Immature natural killer cell (primary cell): ENCODE data around the gene MUC4. TPM values are rescaled to one million over a fixed set of nuclear protein-coding genes. Genes with fewer than 3 reads are reported as not detected.
A peak's percentile ranks its signal among the peaks of the same experiment; 100 is the strongest.

ENCODE experiments used
- DNase-seq, 3 donors: peaks; one replicate each; pipeline ENCODE4 v3.0.0; 2022; ENCODE audit warnings: mixed read lengths in 1 of 3
- H3K27ac Mint-ChIP-seq, 6 donors: one replicate each; pipeline ENCODE4 v1.8.0; 2020; ENCODE audit warnings: mixed read lengths in 6 of 6, mild to moderate bottlenecking in 5 of 6, inconsistent platforms in 4 of 6, moderate library complexity in 3 of 6
- H3K27me3 Mint-ChIP-seq, 3 donors: one replicate each; pipeline ENCODE4 v1.8.0; 2020 to 2021; ENCODE audit warnings: low read depth in 3 of 3, mild to moderate bottlenecking in 3 of 3, mixed read lengths in 3 of 3, moderate library complexity in 3 of 3, inconsistent platforms in 1 of 3
- H3K36me3 Mint-ChIP-seq, 3 donors: one replicate each; pipeline ENCODE4 v1.8.0; 2020; ENCODE audit warnings: mixed read lengths in 3 of 3, inconsistent platforms in 2 of 3, mild to moderate bottlenecking in 2 of 3
- H3K4me1 Mint-ChIP-seq, 2 donors: one replicate each; pipeline ENCODE4 v1.8.0; 2020; ENCODE audit warnings: inconsistent platforms in 2 of 2, mild to moderate bottlenecking in 2 of 2, mixed read lengths in 2 of 2, moderate library complexity in 1 of 2
- H3K4me3 Mint-ChIP-seq, 5 donors: one replicate each; pipeline ENCODE4 v1.8.0; 2020; ENCODE audit warnings: mild to moderate bottlenecking in 5 of 5, mixed read lengths in 5 of 5, inconsistent platforms in 3 of 5, moderate library complexity in 3 of 5
- H3K9me3 Mint-ChIP-seq, 6 donors: one replicate each; pipeline ENCODE4 v1.8.0; 2020; ENCODE audit warnings: mild to moderate bottlenecking in 6 of 6, mixed read lengths in 6 of 6, inconsistent platforms in 4 of 6, moderate library complexity in 3 of 6
- polyA plus RNA-seq, 3 donors: library from polyadenylated mRNA; unstranded; fragments of 300-500 nt; fragmentation: Illumina TruSeq; gene quantifications; one replicate each; pipeline ENCODE4 v1.2.3, GENCODE V29; 2021

The MUC4 gene
- polyA plus RNA-seq, 3 donors from 2014 or later = 0.06 TPM; not detected in 2

DNA sequence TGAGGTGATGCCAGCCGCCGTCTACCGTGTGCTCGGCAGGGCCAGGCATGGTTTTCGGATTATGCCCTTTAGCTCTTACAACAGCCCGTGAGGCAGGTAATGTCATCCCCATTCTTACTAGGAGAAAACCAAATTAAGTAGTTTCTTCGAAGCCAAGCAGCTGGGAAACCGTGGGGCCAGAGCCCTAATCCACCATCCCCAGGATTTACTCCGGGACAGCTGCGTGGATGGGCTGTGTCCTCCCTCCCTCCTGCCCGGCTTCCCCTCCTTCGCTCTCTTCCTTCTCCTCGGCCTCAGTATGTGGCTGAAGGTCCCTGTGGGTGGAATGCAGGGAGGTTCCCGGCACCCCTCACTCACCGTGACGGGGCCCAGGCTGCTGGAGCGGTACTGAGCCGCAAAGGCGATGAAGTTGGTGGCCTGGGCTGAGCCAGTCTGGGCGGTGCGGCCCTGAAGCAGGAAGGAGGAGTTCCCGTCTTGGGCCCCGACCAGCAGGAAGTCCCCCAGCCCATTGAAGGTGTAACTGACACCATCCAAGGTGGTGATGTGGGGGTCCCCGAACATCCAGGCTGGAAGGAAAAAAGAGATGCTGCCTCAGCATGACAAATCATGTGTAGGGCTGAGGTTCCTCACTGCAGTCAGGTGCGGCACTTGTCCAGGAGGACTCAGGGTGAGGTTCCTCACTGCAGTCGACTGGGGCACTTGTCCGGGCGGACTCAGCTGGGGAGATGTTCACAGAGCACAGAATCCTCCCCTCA is 48.5 kb downstream of the MUC4 start:
- no peak overlapping the region for H3K27ac Mint-ChIP-seq
- H3K4me3 Mint-ChIP-seq = peak overlapping the region in 1 of 5 donors; percentile 13
- peaks cover 9 to 18% (median 10%) of the 10 kb centered on the region in 3 donors for H3K27me3 Mint-ChIP-seq
- H3K36me3 Mint-ChIP-seq = no peaks in the 10 kb centered on the region
- H3K4me1 Mint-ChIP-seq = peaks cover 0 to 27% of the 10 kb centered on the region in 2 donors
- no peaks in the 10 kb centered on the region for H3K9me3 Mint-ChIP-seq
- no peak for DNase-seq

DNA sequence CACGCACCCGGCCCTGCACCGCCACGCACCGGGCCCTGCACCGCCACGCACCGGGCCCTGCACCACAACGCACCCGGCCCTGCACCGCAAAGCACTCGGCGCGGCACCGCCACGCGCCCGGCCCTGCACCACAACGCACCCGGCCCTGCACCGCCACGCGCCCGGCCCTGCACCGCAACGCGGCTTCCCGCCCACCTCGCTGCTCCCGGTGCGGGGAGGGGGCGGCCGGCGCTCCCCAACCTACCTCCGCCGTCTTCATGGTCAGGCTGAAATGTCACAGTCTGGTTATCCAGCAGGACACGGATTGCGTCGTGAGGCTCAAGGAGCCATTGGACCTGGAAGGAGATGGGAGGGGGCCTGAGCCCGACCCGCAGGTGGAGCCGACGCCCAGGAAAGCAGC is 49.1 kb downstream of the MUC4 start:
- Mint-ChIP-seq H3K4me1 (peaks cover 5 to 31% of the 10 kb centered on the region in 2 donors), H3K9me3 (no peaks in the 10 kb centered on the region), H3K36me3 (no peaks in the 10 kb centered on the region), H3K27ac (no peak overlapping the region), H3K4me3 (no peak overlapping the region), H3K27me3 (peaks cover 5 to 24% (median 9%) of the 10 kb centered on the region in 3 donors)
- DNase-seq = no peak

GRCh38 chr3:195762249-195762585 is 49.5 kb downstream of the MUC4 start:
- H3K4me3 Mint-ChIP-seq = peak overlapping the region in 1 of 5 donors; percentile 49
- H3K36me3 Mint-ChIP-seq = no peaks in the 10 kb centered on the region
- peaks cover 5 to 24% (median 10%) of the 10 kb centered on the region in 3 donors for H3K27me3 Mint-ChIP-seq
- H3K4me1 Mint-ChIP-seq = peaks cover 9 to 35% of the 10 kb centered on the region in 2 donors
- no peaks in the 10 kb centered on the region for H3K9me3 Mint-ChIP-seq
- H3K27ac Mint-ChIP-seq = no peak overlapping the region
- DNase-seq = no peak

DNA sequence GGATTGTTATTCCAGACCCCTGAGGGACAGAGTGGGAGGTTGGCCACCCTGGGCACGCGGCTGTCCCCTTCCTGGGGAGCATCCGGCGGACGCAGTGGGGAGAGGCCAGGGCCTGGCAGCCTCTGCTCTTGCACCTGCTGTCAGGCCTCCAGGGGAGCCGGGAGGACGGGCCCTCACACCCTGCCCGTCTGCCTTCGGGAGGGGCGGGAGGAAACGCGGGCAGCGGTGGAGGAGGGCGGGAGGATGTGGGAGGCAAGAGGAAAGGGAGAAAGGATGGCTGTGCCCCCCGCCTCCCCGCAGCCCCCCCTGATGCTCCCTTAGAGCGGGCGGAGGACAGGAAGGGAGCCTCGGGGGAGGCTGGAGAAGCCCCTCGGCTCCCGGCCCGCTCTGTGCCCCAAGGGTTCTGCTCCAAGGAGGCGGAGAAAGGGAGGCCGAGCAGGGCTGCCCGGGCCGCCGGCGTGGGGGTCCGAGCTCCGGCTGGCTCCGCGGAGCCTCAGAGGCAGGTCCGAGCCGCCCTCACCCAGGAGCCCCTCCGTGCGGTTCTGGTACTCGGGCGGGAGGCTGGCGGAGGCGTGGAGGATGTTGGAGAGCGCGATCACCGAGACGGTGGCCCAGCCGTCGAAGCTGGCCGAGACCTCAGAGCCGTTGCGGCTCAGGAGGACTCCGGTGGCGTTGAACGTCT is 50.0 kb downstream of the MUC4 start:
- Mint-ChIP-seq H3K4me3 (peak overlapping the region in 1 of 5 donors; percentile 49), H3K27me3 (peaks cover 5 to 27% (median 10%) of the 10 kb centered on the region in 3 donors), H3K9me3 (peaks cover 0 to 2% (median 0%) of the 10 kb centered on the region in 6 donors), H3K27ac (no peak overlapping the region), H3K4me1 (peaks cover 14 to 40% of the 10 kb centered on the region in 2 donors), H3K36me3 (no peaks in the 10 kb centered on the region)
- DNase-seq = no peak

GRCh38 chr3:195761123-195761566 is 50.6 kb downstream of the MUC4 start:
- H3K36me3 Mint-ChIP-seq = no peaks in the 10 kb centered on the region
- no peak for DNase-seq
- H3K4me1 Mint-ChIP-seq = peaks cover 20 to 46% of the 10 kb centered on the region in 2 donors
- peaks cover 9 to 31% (median 12%) of the 10 kb centered on the region in 3 donors for H3K27me3 Mint-ChIP-seq
- H3K27ac Mint-ChIP-seq = no peak overlapping the region
- peaks cover 0 to 2% (median 0%) of the 10 kb centered on the region in 6 donors for H3K9me3 Mint-ChIP-seq
- H3K4me3 Mint-ChIP-seq = no peak overlapping the region

DNA sequence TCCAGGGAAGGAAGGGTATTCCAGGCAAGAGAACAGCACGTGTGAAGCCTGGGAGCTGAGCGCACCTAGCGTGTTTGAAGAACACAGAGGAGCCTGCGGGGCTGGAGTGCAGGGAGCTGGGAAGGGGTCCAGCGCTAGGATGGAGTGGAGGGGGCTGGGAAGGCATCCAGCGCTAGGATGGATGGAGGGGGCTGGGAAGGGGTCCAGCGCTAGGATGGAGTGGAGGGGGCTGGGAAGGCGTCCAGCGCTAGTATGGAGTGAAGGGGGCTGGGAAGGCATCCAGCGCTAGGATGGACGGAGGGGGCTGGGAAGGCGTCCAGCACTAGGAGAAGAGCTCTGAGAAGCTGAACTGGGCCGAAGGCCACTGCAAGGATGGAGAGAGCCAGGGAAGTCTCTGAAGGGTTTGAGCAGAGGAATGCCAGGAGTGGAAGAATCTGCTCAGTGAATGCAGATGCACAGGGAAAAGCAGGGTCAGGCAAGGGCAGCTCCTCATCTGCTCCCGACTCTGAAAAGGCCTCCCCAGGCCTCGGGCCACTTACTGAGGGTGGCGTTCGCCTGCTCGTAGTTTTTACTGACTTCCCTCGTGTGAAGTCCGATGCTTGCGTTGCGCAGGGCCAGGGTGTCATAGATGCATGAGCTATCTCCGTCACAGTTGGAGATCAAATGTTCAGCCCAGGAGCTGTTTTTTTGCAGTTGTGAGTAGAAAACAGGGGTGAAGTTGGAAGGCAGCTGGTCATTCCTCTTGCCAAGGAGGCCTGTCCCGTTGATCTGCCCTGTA is 51.2 kb downstream of the MUC4 start:
- Mint-ChIP-seq H3K27me3 (peaks cover 11 to 31% (median 11%) of the 10 kb centered on the region in 3 donors), H3K36me3 (no peaks in the 10 kb centered on the region), H3K4me3 (peak overlapping the region in 1 of 5 donors; percentile 46), H3K4me1 (peaks cover 26 to 52% of the 10 kb centered on the region in 2 donors), H3K27ac (no peak overlapping the region), H3K9me3 (peaks cover 0 to 2% (median 0%) of the 10 kb centered on the region in 6 donors)
- no peak for DNase-seq

DNA sequence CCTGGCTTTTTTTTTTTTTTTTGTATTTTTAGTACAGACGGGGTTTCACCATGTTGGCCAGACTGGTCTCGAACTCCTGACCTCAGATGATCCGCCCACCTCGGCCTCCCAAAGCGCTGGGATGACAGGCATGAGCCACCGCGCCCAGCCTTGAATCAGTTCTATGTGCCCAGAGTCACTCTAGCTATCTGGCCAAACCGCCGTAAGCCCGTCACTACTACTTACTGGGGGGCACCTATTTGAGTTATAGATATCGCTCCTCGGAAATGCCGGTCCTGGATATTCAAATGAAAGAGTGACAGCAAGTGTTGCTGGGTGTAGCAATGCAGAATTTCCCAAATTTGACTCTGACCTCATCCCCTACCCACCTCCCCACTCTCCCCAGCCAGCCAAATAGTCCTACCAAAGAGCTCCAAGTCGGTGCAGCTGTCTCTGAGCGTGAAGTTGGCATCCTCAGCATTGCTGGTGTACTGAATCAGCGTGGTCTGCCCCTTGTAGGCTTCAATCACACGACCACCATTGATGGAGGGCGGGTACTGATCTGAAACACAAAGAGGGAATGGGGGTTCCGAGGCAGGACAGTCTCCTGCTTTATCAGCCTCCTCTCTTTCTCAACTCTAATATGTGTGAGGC is 52.9 kb downstream of the MUC4 start:
- H3K27me3 Mint-ChIP-seq = peaks cover 9 to 29% (median 11%) of the 10 kb centered on the region in 3 donors
- H3K27ac Mint-ChIP-seq = no peak overlapping the region
- peaks cover 0 to 2% (median 0%) of the 10 kb centered on the region in 6 donors for H3K9me3 Mint-ChIP-seq
- no peak for DNase-seq
- no peaks in the 10 kb centered on the region for H3K36me3 Mint-ChIP-seq
- peaks cover 38 to 64% of the 10 kb centered on the region in 2 donors for H3K4me1 Mint-ChIP-seq
- H3K4me3 Mint-ChIP-seq = no peak overlapping the region

DNA sequence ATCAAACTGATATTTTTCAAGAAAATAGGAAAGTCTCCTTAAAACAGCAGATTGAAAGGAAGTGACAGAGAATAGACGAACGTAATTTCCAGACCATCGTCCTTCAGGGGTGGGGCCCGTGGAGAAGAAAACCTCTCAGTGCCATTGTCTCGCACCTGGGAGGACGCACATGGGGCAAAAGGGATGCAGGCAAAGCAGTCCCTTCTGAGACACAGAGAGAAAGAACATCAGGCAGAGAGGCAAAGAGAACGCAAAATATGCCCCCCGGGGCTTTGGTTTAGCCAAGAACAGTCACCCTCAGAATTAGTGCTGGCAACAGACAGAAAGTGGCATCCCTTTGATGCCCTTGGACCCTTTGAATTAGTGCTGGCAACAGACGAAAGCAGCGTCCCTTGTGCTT is 53.9 kb downstream of the MUC4 start:
- Mint-ChIP-seq H3K36me3 (no peaks in the 10 kb centered on the region), H3K27me3 (peaks cover 9 to 28% (median 11%) of the 10 kb centered on the region in 3 donors), H3K4me3 (peak overlapping the region in 4 of 5 donors; percentile 5 to 72 (median 33))

DNA sequence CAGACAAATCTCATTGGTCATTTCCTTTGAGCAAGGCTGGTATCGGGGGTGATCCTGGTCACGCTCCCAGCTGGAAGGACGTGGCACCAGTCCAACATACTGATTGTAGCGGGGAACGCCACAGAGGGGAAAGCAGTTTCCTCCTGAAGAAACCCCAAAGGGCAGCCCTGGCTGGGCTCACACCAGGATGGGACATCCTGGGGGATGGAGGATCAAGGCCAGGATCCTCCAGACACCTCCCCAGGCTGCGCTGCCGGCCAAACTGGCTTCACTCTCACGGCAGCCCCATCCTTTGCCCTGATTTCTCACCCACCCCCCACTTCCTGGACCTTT is 54.3 kb downstream of the MUC4 start:
- no peak for DNase-seq
- peaks cover 0 to 2% (median 0%) of the 10 kb centered on the region in 6 donors for H3K9me3 Mint-ChIP-seq
- no peaks in the 10 kb centered on the region for H3K36me3 Mint-ChIP-seq
- peak overlapping the region in 1 of 6 donors; percentile 68 for H3K27ac Mint-ChIP-seq
- H3K4me3 Mint-ChIP-seq = peak overlapping the region in 4 of 5 donors; percentile 5 to 81 (median 76)
- H3K27me3 Mint-ChIP-seq = peaks cover 9 to 28% (median 11%) of the 10 kb centered on the region in 3 donors
- peaks cover 51 to 72% of the 10 kb centered on the region in 2 donors for H3K4me1 Mint-ChIP-seq

More for the DNA sequence above, 53.9 kb downstream of the MUC4 start:
- H3K9me3 Mint-ChIP-seq = peaks cover 0 to 2% (median 0%) of the 10 kb centered on the region in 6 donors
- H3K27ac Mint-ChIP-seq = peak overlapping the region in 1 of 6 donors; percentile 46
- H3K4me1 Mint-ChIP-seq = peaks cover 48 to 69% of the 10 kb centered on the region in 2 donors
- no peak for DNase-seq

DNA sequence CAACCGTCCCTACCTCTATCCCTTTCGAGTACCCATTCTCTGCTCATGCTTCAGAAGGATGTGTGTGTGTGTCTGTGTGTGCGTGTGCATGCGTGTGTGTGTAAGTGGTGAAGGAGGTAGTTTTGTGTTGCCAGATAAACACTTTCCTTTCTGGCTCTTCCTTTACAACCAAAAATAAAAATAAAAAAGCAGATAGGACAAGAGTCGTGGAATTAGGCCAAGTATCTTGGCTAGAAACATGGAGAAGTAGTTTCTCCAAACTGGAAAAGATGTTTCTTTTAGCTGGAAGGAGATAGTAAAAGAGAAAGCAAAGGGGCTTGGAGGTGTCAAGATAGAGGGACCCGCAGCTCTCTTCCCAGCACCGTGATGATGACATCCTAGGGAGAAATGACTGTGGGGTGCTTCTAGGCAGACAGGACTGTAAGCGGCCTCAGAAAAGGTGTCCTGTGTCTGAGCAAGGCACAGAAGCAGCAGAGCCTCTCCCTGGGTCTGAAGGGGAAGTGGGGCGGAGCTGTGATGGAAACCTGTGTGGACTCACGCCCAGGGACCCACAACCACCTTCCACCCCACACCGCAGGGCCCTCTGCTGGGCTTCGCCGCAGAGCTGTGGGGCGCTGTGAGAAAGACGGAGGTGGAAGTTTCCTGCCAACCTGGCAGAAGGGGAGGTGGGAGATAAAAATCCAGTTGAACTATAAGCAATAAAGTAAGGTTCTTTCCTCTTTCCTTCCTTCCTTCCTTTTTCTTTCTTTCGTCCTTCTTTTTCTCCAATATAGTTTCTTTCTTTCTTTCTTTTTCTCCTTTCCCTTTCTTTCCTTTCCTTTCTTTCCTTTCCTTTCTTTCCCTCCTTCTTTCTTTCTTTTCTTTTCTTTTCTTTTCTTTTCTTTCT is 55.7 kb downstream of the MUC4 start:
- no peaks in the 10 kb centered on the region for H3K36me3 Mint-ChIP-seq
- H3K4me3 Mint-ChIP-seq = peak overlapping the region; percentile 48 to 81 (median 72)
- H3K27ac Mint-ChIP-seq = peak overlapping the region in 5 of 6 donors; percentile 37 to 88 (median 68)
- peaks cover 51 to 71% of the 10 kb centered on the region in 2 donors for H3K4me1 Mint-ChIP-seq
- DNase-seq = peak; percentile 72 to 81 (median 78)
- H3K27me3 Mint-ChIP-seq = peaks cover 9 to 28% (median 11%) of the 10 kb centered on the region in 3 donors
- H3K9me3 Mint-ChIP-seq = peaks cover 0 to 2% (median 0%) of the 10 kb centered on the region in 6 donors

GRCh38 chr3:195755391-195755790 is 56.3 kb downstream of the MUC4 start:
- Mint-ChIP-seq H3K4me3 (peak overlapping the region; percentile 48 to 81 (median 72)), H3K4me1 (peaks cover 51 to 66% of the 10 kb centered on the region in 2 donors), H3K36me3 (no peaks in the 10 kb centered on the region), H3K27me3 (peaks cover 9 to 26% (median 11%) of the 10 kb centered on the region in 3 donors), H3K27ac (peak overlapping the region in 3 of 6 donors; percentile 18 to 68 (median 67)), H3K9me3 (peaks cover 0 to 2% (median 0%) of the 10 kb centered on the region in 6 donors)
- DNase-seq = no peak

GRCh38 chr3:195754906-195755305 is 56.8 kb downstream of the MUC4 start:
- peak overlapping the region in 1 of 6 donors; percentile 68 for H3K27ac Mint-ChIP-seq
- DNase-seq = no peak
- peaks cover 0 to 2% (median 0%) of the 10 kb centered on the region in 6 donors for H3K9me3 Mint-ChIP-seq

More at GRCh38 chr3:195754906-195755305, 56.8 kb downstream of the MUC4 start:
- Mint-ChIP-seq H3K36me3 (no peaks in the 10 kb centered on the region), H3K4me1 (peaks cover 51 to 62% of the 10 kb centered on the region in 2 donors), H3K4me3 (peak overlapping the region in 2 of 5 donors; percentile 49 to 81), H3K27me3 (peaks cover 7 to 22% (median 11%) of the 10 kb centered on the region in 3 donors)
